ENCODE measurements around the gene FGD5. TPM values are rescaled to one million over a fixed set of nuclear protein-coding genes. Genes with fewer than 3 reads are reported as not detected.
A peak's percentile ranks its signal among the peaks of the same experiment; 100 is the strongest.

The FGD5 gene
- total RNA-seq, 1 donor from 2014 or later, result 294 TPM

- peaks cover 8% of the 10 kb centered on the region for H3K4me1 Mint-ChIP-seq (ENCODE audit: unreplicated experiment)
Observed at GRCh38 chr3:14880447-14881106, 61.8 kb downstream of the FGD5 start.

DNA sequence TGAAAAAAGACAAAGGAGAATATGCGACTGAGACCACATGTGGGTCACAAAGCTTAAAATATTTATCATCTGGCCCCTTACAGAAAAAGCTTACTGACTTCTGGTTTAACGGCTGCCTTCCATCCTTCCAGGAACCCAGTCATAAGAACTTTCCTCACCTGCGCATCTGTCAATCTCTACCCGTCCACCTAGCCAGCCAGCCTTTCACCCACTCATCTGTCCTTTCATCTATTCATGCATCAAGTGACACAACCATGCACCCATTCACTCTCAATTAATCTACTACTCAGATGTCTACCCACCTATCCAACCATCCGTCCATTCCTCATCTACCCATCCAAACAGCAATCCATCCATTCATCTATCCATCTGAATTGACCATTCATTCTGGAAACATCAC lies 64.5 kb downstream of the FGD5 start:
- H3K27me3 Mint-ChIP-seq (ENCODE audit: unreplicated experiment), result peaks cover 22% of the 10 kb centered on the region
- peak overlapping the region; percentile 6 for H3K4me3 Mint-ChIP-seq (ENCODE audit: unreplicated experiment)
- TF ChIP-seq, protein P1, sequence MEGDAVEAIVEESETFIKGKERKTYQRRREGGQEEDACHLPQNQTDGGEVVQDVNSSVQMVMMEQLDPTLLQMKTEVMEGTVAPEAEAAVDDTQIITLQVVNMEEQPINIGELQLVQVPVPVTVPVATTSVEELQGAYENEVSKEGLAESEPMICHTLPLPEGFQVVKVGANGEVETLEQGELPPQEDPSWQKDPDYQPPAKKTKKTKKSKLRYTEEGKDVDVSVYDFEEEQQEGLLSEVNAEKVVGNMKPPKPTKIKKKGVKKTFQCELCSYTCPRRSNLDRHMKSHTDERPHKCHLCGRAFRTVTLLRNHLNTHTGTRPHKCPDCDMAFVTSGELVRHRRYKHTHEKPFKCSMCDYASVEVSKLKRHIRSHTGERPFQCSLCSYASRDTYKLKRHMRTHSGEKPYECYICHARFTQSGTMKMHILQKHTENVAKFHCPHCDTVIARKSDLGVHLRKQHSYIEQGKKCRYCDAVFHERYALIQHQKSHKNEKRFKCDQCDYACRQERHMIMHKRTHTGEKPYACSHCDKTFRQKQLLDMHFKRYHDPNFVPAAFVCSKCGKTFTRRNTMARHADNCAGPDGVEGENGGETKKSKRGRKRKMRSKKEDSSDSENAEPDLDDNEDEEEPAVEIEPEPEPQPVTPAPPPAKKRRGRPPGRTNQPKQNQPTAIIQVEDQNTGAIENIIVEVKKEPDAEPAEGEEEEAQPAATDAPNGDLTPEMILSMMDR (IDR thresholded peaks at IDR 0.05; ENCODE audit: unreplicated experiment), result no peak
- H3K36me3 Mint-ChIP-seq (ENCODE audit: low read depth, unreplicated experiment), result peaks cover 58% of the 10 kb centered on the region
- H3K27ac Mint-ChIP-seq (ENCODE audit: unreplicated experiment), result no peak overlapping the region
- H3K9me3 Mint-ChIP-seq (ENCODE audit: unreplicated experiment), result no peaks in the 10 kb centered on the region
- no peak for DNase-seq (ENCODE audit: low spot score)
- peaks cover 17% of the 10 kb centered on the region for H3K4me1 Mint-ChIP-seq (ENCODE audit: unreplicated experiment)

More at GRCh38 chr3:14880447-14881106, 61.8 kb downstream of the FGD5 start:
- DNase-seq (ENCODE audit: low spot score), result no peak
- H3K9me3 Mint-ChIP-seq (ENCODE audit: unreplicated experiment), result no peaks in the 10 kb centered on the region
- H3K36me3 Mint-ChIP-seq (ENCODE audit: low read depth, unreplicated experiment), result peaks cover 61% of the 10 kb centered on the region
- H3K27ac Mint-ChIP-seq (ENCODE audit: unreplicated experiment), result peak overlapping the region; percentile 70
- TF ChIP-seq, protein P1 (IDR thresholded peaks at IDR 0.05; ENCODE audit: unreplicated experiment), result no peak
- peaks cover 26% of the 10 kb centered on the region for H3K27me3 Mint-ChIP-seq (ENCODE audit: unreplicated experiment)
- peak overlapping the region; percentile 72 for H3K4me3 Mint-ChIP-seq (ENCODE audit: unreplicated experiment)

- Mint-ChIP-seq H3K4me3 (ENCODE audit: unreplicated experiment) (peak overlapping the region; percentile 27), H3K36me3 (ENCODE audit: low read depth, unreplicated experiment) (peaks cover 58% of the 10 kb centered on the region), H3K4me1 (ENCODE audit: unreplicated experiment) (peaks cover 22% of the 10 kb centered on the region), H3K27me3 (ENCODE audit: unreplicated experiment) (peaks cover 14% of the 10 kb centered on the region), H3K27ac (ENCODE audit: unreplicated experiment) (peak overlapping the region; percentile 2), H3K9me3 (ENCODE audit: unreplicated experiment) (no peaks in the 10 kb centered on the region)
- TF ChIP-seq, protein P1 (IDR thresholded peaks at IDR 0.05; ENCODE audit: unreplicated experiment), result no peak
- no peak for DNase-seq (ENCODE audit: low spot score)
Observed at GRCh38 chr3:14884665-14885064, 65.9 kb downstream of the FGD5 start.

DNA sequence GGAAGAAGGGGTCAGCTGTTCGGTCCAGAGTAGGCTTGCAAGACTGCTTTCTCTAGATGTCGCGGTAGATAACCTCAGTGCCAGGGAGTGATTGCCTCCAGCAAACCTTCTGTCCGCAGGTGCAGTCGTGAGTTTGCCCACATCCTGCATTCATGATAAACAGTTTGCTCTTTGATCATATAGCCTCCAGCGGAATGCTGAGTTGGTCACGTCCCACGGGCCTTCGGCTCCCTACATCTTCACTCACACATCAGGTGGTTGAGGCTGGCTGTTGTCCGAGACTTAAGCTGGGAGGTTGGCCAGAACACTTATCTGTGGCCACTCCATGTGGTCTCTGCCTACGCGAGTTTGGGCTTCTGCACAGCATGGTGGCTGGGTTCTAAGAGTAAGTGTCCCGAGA lies 66.5 kb downstream of the FGD5 start:
- no peak overlapping the region for H3K27ac Mint-ChIP-seq (ENCODE audit: unreplicated experiment)
- no peak for DNase-seq (ENCODE audit: low spot score)
- peaks cover 29% of the 10 kb centered on the region for H3K4me1 Mint-ChIP-seq (ENCODE audit: unreplicated experiment)
- H3K27me3 Mint-ChIP-seq (ENCODE audit: unreplicated experiment), result peaks cover 15% of the 10 kb centered on the region
- no peaks in the 10 kb centered on the region for H3K9me3 Mint-ChIP-seq (ENCODE audit: unreplicated experiment)
- TF ChIP-seq, protein P1 (IDR thresholded peaks at IDR 0.05; ENCODE audit: unreplicated experiment), result no peak
- H3K4me3 Mint-ChIP-seq (ENCODE audit: unreplicated experiment), result no peak overlapping the region
- peaks cover 63% of the 10 kb centered on the region for H3K36me3 Mint-ChIP-seq (ENCODE audit: low read depth, unreplicated experiment)

DNA sequence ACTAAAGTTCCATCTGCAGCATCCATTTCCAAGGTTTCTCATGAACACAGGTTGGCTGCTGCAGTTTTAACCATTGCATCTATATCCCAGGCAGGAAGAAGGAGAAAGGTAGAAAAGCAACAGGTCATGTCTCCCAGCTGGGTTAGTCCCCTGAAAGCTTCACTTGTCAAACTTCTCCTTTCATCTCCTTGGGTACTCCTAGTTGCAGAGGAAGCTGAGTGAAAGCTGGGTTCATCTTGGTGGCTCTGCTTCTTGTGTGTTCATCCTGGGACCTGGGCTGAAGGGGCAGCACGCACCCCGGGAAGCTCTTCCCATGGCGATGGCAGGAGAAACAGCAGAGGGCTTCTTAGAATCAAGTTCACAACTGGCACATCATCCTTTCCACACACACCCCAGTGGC lies 67.3 kb downstream of the FGD5 start:
- Mint-ChIP-seq H3K4me3 (ENCODE audit: unreplicated experiment) (no peak overlapping the region), H3K9me3 (ENCODE audit: unreplicated experiment) (no peaks in the 10 kb centered on the region), H3K36me3 (ENCODE audit: low read depth, unreplicated experiment) (peaks cover 59% of the 10 kb centered on the region), H3K27me3 (ENCODE audit: unreplicated experiment) (peaks cover 12% of the 10 kb centered on the region), H3K27ac (ENCODE audit: unreplicated experiment) (no peak overlapping the region), H3K4me1 (ENCODE audit: unreplicated experiment) (peaks cover 32% of the 10 kb centered on the region)
- TF ChIP-seq, protein P1 (IDR thresholded peaks at IDR 0.05; ENCODE audit: unreplicated experiment), result no peak
- no peak for DNase-seq (ENCODE audit: low spot score)

Measured in endothelial cell (in vitro differentiated cells).